ENCODE measurements around the gene PSD. TPM values are rescaled to one million over a fixed set of nuclear protein-coding genes. Genes with fewer than 3 reads are reported as not detected.
"Not testable (repeated sequence)": the region's sequence is repeated elsewhere in the genome, so short reads cannot be mapped to it uniquely, and the experiment has no call there.

PSD gene
- total RNA-seq, 1 donor from 2014 or later = 88.5 TPM

DNA sequence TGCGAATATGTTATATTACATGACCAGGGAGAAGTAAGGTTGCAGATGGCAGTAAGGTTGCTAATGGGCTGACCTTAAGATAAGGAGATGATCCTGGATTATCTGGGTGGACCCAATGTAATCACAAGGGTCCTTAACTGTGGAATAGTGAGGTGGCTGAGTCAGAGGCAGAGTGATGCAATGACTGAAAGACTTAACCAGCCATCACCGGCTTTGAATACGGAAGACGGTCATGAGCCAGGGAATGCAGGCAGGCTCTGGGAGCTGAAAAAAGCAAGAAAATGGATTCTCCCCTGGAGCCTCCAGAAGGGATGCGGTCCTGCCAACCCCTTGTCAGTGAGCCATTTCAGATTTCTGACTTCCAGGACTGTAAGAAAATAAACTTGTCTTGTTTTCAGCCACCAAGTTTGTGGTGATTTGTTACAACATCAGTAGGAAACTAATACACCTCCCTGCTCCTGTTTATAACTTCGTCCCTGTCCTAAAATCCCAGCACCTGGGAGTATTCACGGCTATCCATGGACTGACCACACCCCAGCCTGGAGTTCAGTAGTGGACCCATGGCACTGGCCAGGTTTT, 37.4 kb upstream of the PSD start:
- Mint-ChIP-seq H3K4me1 (ENCODE audit: low read depth, unreplicated experiment) (peaks cover 10% of the 10 kb centered on the region), H3K4me3 (ENCODE audit: unreplicated experiment) (no peak overlapping the region), H3K27ac (ENCODE audit: unreplicated experiment) (no peak overlapping the region), H3K36me3 (ENCODE audit: unreplicated experiment) (no peaks in the 10 kb centered on the region), H3K27me3 (ENCODE audit: unreplicated experiment) (no peaks in the 10 kb centered on the region), H3K9me3 (ENCODE audit: unreplicated experiment) (peaks cover 2% of the 10 kb centered on the region)
- TF ChIP-seq, protein P1, sequence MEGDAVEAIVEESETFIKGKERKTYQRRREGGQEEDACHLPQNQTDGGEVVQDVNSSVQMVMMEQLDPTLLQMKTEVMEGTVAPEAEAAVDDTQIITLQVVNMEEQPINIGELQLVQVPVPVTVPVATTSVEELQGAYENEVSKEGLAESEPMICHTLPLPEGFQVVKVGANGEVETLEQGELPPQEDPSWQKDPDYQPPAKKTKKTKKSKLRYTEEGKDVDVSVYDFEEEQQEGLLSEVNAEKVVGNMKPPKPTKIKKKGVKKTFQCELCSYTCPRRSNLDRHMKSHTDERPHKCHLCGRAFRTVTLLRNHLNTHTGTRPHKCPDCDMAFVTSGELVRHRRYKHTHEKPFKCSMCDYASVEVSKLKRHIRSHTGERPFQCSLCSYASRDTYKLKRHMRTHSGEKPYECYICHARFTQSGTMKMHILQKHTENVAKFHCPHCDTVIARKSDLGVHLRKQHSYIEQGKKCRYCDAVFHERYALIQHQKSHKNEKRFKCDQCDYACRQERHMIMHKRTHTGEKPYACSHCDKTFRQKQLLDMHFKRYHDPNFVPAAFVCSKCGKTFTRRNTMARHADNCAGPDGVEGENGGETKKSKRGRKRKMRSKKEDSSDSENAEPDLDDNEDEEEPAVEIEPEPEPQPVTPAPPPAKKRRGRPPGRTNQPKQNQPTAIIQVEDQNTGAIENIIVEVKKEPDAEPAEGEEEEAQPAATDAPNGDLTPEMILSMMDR (IDR thresholded peaks at IDR 0.05; ENCODE audit: partially characterized antibody, unreplicated experiment) = no peak
- no peak for DNase-seq

DNA sequence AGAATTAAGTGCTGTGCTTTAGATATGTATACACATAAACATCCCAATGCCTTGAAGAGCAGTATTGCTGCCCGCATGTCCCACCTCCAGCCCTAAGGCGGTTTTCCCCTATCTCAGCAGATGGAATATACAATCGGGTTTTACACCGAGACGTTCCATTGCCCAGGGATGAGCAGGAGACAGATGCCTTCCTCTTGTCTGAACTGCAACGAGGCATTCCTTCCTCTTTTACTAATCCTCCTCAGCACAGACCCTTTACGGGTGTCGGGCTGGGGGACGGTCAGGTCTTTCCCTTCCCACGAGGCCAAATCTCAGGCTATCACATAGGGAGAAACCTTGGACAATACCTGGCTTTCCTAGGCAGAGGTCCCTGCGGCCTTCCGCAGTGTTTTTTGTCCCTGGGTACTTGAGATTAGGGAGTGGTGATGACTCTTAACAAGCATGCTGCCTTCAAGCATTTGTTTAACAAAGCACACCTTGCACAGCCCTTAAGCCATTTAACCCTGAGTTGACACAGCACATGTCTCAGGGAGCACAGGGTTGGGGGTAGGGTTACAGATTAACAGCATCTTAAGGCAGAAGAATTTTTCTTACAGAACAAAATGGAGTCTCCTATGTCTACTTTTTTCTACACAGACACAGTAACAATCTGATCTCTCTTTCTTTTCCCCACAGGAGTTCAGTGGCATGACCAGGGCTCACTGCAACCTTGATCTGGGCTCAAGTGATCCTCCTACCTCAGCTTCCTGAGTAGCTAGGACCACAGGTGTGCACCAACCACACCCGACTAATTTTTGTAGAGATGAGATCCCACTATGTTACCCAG, 36.3 kb upstream of the PSD start:
- H3K36me3 Mint-ChIP-seq (ENCODE audit: unreplicated experiment); DNase-seq; H3K27me3 Mint-ChIP-seq (ENCODE audit: unreplicated experiment); H3K9me3 Mint-ChIP-seq (ENCODE audit: unreplicated experiment); H3K4me1 Mint-ChIP-seq (ENCODE audit: low read depth, unreplicated experiment): not testable (repeated sequence)
- peak overlapping the region; percentile 17 for H3K27ac Mint-ChIP-seq (ENCODE audit: unreplicated experiment)
- H3K4me3 Mint-ChIP-seq (ENCODE audit: unreplicated experiment) = peak overlapping the region; percentile 49

DNA sequence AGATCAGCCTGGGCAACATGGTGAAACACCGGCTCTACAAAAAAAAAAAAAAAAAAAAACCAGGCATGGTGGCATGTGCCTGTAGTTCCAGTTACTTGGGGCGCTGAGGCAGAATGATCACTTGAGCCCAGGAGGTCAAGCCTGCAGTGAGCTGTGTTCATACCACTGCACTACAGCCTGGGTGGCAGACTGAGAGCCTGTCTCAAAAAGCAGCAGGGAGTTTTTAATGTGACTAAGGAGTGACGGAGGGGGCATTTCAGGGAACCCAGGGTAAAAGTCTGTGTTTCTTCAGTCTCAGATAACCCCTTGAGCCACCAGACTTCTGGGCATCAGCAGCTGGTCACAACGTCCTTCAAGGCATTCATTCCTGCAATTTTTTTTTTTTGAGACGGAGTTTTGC, 34.9 kb upstream of the PSD start:
- H3K4me3 Mint-ChIP-seq (ENCODE audit: unreplicated experiment) = no peak overlapping the region
- H3K9me3 Mint-ChIP-seq (ENCODE audit: unreplicated experiment) = peaks cover 8% of the 10 kb centered on the region
- no peak for DNase-seq
- H3K36me3 Mint-ChIP-seq (ENCODE audit: unreplicated experiment) = no peaks in the 10 kb centered on the region
- H3K4me1 Mint-ChIP-seq (ENCODE audit: low read depth, unreplicated experiment) = peaks cover 8% of the 10 kb centered on the region
- peaks cover 3% of the 10 kb centered on the region for H3K27me3 Mint-ChIP-seq (ENCODE audit: unreplicated experiment)
- H3K27ac Mint-ChIP-seq (ENCODE audit: unreplicated experiment) = no peak overlapping the region
- TF ChIP-seq, protein P1 (IDR thresholded peaks at IDR 0.05; ENCODE audit: partially characterized antibody, unreplicated experiment) = no peak

DNA sequence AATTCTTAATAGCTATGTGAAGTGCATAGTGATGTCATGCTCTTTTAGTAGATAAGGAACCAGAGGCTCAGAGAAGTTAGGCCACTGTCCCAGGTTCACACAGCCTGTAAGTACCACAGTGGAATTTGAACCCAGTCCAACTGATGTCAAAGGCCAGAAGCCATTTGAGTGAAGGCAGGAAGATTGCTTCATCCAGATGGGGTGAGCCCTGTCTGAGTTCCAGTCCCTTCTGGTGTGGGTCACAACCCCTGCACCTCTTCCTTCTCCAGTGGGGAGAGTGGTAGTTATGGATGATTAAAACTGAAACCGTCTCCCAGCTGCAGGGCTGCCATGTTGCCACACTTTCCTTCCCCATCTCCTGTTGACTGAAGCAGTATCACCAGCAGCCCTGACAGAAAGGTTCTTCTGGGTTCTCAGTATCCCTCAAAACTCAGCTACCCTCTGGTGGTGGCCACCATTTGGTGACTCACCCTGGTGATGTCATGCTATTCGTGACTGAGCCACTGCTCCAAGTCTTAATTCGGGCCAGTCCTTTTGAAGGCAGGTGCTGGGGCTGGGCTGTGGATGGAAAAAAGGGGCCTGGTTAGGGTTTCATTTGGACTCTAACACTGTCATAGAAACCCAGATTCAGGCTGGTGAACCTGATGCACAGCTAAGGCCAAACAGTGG, 34.2 kb upstream of the PSD start:
- H3K4me1 Mint-ChIP-seq (ENCODE audit: low read depth, unreplicated experiment) = peaks cover 8% of the 10 kb centered on the region
- H3K4me3 Mint-ChIP-seq (ENCODE audit: unreplicated experiment) = no peak overlapping the region
- TF ChIP-seq, protein P1 (IDR thresholded peaks at IDR 0.05; ENCODE audit: partially characterized antibody, unreplicated experiment) = no peak
- no peaks in the 10 kb centered on the region for H3K36me3 Mint-ChIP-seq (ENCODE audit: unreplicated experiment)
- H3K27me3 Mint-ChIP-seq (ENCODE audit: unreplicated experiment) = peaks cover 3% of the 10 kb centered on the region
- no peak for DNase-seq
- H3K9me3 Mint-ChIP-seq (ENCODE audit: unreplicated experiment) = peaks cover 8% of the 10 kb centered on the region
- peak overlapping the region; percentile 34 for H3K27ac Mint-ChIP-seq (ENCODE audit: unreplicated experiment)

DNA sequence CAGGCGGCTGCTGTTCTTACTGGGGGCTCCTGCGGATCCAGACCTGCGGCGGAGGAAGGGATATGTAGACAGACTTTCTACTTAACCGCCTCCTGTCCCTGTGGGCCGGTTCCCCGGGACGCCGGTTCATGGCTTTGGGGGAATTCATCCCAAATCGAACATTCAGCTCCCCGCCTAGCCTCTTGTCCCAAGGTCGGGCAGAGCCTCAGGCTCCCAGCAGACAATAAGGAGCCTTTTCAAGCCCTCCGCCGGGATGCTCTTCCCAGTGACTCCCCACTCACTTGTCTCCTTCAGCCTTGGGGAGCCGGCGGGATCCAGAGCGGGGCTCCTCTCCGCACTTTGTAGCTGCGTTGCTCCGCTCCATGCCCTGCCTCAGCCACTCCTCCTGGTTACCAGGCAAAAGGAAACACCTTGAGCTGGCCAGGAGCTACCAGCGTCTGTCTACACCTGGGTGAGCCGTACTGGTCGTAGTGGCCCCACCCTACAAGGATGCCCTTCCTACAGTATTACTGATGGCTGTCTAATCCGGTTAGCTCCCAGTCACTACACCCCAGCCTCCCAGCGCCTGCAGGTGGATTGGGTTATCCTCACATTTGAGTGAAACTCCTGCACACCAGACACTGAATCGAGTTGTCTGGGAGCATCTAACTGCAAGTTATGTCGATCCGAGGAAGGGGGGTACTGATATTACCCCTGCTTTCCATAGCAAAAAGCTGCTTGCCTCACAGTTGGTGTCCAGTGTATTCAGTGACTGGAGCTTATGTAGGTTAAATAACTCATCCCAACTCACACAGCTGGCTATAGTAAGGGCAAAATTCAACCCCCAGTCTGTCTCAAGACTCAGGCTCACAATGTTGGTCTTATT, 32.8 kb upstream of the PSD start, which contains the start of gene C10orf95:
Gene C10orf95 (minus strand): TSS at position 439 of the 865 bp plus-strand sequence. CDS start 450 bp downstream, outside the sequence.
- DNase-seq = peak; percentile 35
- peaks cover 3% of the 10 kb centered on the region for H3K27me3 Mint-ChIP-seq (ENCODE audit: unreplicated experiment)
- peaks cover 8% of the 10 kb centered on the region for H3K4me1 Mint-ChIP-seq (ENCODE audit: low read depth, unreplicated experiment)
- no peaks in the 10 kb centered on the region for H3K36me3 Mint-ChIP-seq (ENCODE audit: unreplicated experiment)
- no peak within 1 kb of the TSS for H3K27ac Mint-ChIP-seq (ENCODE audit: unreplicated experiment)
- TF ChIP-seq, protein P1 (IDR thresholded peaks at IDR 0.05; ENCODE audit: partially characterized antibody, unreplicated experiment) = no peak
- peak within 1 kb of the TSS; percentile 78 for H3K4me3 Mint-ChIP-seq (ENCODE audit: unreplicated experiment)
- peaks cover 8% of the 10 kb centered on the region for H3K9me3 Mint-ChIP-seq (ENCODE audit: unreplicated experiment)
